Activated CD4-positive, alpha-beta T cell treated with anti-CD3 and anti-CD28 coated beads, Interleukin-10, Interleukin-2, amounts not matched to agents 100 ng/mL and 50 ng/mL, durations not matched to agents 16 hours and 8 hours (primary cell): Measurements from ENCODE around the gene ARHGAP22.

Source experiments
- DNase-seq: peaks from one replicate; pipeline ENCODE4 v3.0.0-alpha.2; 2020

ARHGAP22 gene

DNA sequence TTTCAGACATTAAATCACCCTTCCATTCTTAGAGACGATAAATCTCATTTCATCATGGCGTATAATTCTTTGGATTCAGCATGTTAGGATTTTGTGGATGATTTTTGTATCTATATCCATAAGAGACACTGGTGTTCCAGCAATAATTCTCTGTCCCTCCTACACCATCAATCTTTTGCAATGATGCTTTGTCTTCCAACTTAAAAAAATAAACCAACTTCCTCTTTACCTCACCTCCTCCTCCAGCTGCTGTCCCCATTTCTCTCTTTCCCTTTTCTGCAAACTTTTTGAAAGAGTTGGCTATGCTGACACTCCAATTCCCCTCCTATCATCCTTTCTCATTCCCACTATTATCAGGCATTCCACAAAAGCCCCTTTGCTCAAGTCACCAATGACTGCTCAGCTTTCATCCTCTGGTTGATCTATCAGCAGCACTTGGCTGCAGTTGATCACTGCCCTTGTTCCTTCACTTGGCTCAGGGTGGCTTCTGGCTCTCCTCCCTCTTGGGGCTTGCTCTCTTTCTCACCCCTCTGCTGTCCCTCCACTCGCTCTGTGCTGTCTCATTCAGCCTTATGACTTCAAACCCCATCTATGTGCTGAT lies 130.0 kb downstream of the ARHGAP22 start:
- DNase-seq, result no peak

DNA sequence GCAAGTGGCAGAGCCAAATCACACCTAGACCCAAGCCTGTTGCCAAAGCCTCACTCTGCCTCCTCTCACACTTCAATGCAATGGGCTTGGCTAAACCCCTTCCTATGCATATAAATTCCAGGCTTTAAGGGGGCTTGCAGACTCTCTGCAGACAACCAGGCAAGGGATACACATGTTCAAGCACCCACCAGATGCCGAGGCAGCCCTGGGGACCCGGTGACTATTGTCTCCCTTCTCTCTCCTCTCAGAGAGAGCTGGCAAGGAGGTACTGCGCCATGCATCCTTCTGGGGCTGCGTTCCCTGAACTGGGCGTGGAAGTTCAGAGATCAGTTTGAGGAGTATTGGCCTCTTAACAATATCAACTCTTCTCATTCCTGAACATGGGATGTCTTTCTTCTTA lies 131.2 kb downstream of the ARHGAP22 start:
- no peak for DNase-seq

DNA sequence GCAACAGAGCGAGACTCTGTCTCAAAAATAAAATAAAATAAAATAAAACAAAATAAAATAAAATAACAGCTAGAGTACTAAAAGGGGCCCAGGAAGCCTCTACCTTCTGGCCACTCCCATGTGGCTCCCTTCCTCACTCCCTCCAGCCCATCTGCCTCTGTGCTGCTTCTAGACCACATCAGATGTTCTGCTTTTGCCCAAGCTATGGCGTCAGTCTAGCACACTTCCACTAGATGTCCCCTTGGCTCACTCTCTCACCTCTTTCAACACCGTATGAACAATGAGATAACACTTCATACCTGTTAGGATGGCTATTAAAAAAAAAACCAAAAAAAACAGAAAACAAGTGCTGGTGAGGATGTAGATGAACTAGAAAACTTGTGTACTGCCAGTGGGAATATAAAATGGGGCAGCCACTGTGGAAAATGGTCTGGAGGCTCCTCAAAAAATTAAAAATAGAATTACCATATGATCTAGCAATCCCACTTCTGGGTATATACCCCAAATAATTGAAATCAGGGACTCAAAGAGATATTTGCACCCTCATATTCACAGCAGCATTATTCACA lies 132.3 kb downstream of the ARHGAP22 start:
- DNase-seq, result no peak

DNA sequence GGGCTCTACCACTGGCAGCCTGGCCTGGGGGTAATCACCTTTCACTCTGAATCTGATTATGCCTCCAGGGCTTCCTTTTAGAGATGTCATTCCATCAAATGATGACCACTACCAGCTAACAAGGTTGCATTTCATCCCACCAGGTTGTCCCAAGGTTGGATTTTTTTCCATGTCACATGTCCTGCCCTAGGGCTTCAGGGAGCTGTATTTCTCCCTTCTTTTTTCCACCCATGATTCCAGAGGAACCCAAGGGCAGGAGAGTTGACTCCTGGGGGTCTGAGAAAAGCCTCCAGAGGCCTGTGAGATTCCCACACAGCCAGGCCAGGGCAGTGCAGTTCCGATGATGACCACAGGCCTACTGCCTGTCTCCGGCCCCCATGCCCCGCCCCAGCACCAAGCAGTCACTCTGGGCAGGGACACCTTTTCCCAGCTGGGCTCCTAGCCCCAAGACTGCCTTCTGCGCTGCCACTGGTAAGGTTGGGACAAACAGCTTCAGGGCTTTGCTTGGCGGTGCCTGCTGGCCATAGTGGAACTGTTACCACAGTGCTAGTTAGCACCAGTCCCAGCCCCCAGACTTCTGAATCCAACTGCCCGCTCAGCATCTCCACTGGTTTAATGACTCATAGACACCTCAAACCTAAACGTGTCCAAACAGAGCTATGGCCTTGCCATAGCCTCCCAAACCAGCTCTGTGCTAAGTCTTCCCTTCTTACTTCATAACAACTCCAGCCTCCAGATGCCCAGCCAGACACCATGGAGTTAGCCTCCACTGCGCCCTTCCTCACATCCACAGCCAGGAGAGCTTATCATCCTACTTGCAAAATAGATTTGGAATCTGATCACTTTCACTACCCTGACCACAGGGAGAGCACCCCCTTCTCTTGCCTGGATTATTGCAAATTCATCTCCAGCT lies 133.7 kb downstream of the ARHGAP22 start:
- no peak for DNase-seq

DNA sequence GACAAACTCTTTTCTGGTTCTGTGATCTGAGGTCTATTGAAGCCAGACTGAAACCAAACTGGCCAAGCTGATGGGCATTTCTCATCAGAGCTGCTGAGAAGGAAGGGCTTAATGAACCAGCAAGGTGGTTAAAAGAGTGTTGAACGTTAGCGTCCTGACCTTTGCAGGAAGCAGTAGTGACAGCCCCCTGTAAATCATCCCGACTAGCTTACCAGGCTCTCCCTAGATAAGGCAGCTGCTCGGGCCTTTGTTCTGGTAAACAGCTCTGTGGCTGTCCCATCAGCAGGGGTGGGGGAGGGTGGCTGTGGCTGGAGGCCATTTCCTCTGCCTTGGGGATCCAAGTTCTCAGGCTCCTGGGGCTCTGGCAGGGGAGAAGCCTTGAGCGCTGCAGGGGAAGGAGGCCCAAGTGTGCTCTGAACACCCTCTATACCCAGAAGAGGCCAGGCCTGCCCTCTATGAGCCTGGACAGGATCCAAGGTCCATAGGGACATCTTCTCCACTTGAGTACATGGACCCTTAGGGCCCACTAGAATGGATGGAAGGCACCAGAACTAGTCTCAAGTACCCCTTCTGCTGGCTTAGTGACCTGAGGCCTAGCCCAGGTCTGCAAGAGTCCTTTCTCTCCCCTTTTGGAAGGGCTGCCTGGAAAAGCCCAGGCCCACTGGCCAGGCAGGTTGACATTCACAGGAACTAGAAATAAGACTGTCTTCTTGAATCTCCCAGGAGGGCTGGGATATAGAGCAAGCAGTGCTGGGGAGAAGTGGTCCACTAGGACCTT lies 134.6 kb downstream of the ARHGAP22 start:
- DNase-seq, result no peak

DNA sequence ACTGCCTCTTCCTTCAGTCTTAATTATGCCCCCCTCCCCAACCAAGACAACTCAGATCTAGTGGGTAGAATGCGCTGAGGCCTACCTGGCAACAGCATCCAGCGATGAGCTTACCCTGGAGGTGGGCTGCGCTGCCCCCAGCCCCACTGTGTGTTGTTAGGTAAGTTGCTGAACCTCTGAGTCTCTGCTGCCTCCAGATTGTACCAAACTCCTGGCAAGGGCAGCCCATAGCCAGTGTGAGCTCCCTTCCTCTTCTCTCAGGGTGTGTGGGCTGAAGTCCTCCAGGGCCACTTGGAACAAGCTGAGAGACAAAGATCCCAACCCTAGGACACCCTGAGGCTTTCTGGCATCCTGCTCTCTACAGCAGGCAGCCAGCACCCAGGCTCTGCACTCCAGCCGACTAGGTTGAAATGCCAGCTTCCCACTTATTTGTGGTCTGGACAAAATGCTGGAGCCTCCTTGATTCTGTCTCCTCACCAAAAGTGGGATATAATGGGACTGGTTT lies 135.3 kb downstream of the ARHGAP22 start:
- DNase-seq, result no peak

DNA sequence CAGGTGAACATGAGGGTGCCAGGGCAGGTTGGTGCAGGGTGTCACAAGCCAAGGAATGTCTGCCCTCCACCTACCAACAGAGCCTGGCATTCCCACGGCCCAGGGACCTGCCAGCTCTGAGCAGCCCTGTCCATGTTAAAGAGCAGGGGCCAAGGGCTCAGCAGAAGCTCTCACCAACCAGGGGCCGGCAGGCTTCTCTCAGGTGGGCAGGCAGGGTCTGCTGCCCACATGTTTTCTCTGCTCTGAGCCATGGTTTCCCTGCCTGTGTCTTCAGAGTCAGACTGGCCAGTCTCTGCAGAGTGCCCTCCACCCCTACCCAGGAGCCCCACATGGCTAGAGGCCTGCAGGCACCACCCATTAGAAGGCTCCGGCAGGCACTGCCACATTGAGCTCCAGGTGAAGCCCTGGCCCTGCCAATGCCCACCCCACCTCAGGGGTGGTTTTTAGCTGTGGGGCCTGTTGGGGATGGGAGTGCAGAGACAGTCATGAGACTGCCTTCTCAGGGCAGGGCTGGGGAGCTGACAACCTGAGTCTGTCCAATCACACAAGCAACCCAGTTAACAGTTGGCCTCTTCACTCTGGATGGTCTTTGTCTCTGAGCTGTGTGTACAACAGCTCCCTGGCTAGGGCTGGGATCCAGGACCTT lies 135.9 kb downstream of the ARHGAP22 start:
- no peak for DNase-seq

DNA sequence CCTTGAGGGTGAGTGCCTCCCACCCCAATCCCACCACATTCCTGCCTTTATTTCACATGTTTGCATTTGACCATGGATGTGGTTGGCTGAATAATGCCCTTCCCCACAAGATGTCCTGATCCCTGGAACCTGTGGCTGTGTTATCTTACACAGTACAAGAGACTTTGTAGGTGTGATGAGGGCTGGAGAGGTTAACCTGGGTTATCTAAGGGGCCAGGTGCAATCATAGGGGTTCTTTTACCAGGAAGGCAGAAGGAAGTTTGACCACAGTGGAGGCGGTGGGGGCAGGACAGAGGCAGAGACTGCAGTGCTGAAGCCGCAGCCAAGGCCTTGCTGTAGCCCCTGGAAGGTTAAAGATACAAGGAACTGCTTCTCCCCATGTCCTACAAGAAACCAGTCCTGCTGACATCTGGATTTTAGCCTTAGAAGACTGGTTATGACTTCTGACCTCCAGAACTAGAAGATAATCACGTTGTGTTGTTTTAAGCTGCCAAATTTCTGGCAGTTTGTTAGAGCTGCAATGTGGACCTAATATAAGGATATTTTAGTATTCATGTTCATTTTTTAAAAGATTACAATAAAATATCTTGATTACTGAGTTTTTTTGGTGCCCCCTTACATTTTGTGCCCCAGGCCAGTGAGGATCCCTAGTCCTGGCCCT lies 136.6 kb downstream of the ARHGAP22 start:
- DNase-seq, result no peak

DNA sequence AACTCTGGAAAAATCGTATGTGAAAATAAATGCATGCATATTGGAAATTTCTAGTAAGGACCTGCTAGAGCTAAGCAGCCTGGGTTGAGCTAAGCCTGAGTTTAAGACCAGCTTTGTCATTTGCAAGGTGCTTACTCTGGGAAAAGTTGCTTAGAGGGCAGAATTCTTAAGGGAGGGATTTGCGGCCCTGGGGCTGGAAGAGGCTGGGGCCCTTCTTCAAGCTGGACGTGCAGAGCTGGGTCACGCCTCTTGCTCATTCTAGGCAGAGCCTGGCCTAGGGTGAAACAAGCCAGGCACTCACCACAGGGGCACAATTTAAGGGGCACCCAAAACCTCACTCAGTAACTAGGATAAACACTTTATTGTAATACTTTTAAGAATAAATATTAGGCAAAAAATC lies 137.2 kb downstream of the ARHGAP22 start:
- no peak for DNase-seq

DNA sequence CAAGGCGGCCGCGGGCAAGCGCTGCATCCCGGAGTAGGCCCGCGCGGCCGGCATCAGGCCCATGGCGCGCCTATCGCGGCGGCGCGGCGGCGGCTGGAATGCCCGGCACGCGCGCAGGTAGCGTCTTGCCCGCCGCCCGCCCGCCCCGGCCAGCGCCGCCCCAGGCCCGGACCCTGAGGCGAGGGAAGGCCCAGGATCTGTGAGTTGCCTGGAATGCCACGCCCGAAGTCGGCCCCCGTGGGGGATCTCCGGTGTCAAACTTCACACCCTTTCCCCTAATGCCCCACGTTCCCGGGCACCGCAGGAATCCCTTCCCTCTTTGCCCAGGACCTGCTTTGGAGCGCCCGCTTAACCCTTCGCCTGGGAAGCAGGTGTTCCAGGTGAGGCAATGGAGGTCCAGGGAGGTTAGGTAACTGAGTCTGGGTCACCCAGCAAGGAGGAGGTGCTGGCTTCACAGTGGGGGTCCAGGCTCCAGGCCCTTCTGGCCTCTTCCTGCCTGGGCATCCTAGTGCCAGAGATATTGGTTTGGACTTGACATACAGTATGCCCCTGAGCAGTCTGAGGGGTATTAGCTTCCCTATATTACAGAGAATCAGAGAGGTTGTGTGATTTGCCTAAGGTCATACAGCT lies 138.1 kb downstream of the ARHGAP22 start:
- no peak for DNase-seq

DNA sequence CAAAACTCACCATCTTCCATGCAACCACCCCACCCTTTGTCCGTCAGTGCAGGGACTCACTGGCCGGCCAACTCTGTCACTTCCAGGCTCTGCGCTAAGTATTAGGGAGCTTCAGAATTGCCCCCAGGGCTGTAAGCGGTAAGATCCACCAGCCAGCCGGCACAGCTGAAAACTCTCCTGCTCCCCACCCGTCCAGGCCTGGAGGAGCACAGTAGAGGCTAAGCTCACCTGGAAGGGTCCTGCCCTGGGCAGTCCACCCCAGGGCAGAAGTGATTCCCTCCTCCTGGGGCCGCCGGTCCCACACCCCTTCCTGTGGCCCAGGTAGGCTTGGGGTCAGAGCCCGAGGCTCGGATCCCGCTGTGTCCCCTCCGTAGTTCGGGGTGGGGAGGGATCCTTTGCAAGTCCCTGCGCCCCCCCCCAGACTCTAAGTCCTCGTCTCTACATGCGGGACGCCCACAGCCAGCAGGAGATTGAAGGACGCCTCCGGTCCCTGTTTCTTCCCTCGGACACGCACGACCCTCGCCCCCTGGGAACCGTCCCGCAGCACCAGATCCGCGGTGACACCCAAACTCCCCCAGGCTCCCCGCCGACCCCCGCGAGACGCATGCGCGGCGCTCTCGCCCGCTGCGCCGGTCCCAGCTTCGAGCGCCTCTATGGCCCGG lies 138.9 kb downstream of the ARHGAP22 start:
- no peak for DNase-seq

DNA sequence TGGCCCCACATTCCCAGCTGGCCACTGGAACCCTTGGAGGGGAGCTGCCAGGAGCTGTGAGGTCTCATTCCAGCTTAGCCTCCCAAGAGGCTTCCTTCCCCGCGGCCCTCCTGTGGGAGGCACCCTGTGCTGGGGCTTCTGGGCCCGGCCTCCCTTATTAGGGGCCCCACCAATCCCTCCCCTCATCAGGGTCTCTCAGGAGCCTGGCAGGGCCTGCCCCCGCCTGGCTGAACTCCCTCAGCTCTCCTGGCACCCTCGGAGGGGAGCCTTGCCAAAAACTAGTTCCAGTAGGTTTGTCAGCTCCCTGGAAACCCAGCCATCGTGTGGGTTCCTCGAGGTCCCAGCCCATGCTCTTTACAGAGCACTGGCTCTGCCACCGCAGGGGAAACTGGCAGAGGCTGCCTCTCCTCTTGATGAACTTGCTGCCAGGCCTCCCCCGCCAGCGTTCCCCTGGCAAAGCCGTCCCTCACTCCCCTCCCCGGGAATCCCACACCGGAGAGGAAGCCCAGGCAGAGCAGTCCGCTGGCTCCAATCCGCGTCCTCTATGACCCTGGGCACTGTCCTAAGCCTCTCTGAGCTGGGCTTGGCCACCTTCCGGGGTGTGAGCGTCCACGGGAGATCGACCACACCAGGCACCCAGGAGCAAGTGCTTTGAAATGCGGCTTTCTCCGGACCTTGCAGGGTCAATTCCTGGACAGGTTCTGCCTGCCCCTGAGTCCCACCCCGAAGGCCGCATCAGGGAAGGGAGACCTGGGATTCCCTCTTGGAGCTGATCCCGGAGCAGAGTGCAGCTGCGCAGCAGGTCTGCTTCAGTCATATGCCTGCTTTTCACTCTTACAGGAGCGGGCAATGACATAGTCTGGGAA lies 139.8 kb downstream of the ARHGAP22 start:
- DNase-seq, result no peak

DNA sequence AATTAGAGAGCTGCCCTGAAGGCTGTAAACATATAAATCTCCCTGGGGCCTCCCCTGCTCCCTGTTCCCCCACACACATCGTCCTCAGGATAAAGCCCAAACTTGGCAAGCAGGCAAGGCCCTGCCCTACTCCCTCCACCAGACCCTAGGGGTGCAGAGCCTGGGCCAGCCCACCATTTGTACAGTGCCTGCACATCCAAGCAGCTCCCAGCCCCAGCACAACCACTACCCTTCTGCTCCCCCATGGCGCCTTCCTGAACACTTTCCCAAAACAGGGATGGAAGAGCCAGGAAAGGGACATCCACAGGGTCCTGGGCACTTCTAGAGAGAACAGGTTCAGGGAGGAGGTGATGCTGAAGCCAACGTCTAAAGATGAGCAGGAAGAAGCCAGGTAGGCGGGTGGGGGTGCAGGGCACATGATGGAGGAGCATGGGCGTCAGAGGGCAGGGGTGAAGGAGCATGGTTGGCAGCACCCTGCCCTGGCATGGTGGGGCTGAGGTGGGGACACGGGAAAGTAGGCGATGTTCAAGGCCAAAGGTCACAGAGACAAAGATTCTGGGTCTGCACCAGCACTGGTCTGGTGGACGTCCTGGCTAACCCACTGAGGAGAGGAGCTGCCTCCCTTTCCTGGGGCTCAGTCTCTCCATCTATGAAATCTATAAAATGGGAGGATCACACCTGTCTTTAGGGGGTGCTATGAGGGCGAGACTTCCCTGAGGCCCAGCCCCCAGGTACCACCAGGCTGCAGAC lies 140.6 kb downstream of the ARHGAP22 start:
- DNase-seq, result no peak

DNA sequence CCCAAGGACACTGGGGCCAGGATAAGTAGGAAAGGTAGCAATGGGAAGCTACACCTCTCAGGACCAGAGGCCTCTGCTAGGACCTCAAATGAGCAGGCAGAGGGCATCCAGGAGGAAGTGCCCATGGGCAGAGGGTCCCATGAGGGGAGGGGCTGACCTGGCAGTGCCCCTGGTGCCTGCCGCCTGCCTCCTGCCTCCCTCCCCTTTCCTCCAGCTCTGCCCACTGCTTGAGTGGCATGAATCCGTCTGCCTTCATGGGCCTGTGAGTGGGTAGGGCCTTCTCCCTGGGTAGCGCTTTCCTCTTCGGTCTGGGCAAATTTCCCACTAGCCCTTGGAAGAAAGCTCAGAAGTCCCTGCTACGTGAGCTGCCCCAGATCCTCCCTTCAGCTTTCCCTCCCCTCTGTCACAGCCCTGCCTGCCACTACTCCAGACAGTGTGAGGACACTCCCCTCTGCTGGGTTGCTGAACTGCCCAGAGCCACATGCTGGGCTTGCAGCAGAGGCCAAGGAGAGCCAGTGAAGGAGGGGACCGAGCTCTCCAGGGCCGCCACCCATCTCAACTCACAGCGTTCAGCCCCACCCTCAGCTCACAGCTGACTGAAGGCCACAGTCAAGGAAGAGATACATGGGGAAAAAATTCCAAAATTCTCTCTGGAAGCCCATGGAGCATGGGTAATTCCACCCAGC lies 141.4 kb downstream of the ARHGAP22 start:
- no peak for DNase-seq

DNA sequence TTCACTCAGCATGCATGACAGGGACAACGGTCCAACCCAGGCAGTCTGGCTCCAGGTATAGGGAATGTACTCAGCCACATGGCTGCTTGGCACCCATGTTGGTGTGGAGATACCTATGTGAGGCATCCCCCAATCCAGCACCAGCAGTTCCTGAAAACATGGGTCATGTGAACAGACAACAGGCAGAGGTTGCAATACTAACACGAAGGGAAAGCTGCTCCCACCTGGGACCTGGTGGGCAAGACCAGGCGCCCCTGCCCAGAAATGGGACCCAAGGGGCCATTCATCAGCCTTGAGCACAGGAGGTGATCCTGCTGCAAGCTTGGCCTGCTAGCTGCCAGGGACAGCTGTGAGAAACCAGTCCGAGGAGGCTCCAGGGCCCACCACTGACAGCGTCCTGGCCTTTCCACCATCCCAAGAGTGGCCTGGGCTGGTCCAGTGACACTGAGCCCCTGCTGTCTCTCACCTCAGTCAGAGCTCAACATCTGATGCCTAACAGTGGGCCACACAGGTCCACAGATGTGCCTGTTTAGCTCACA lies 142.3 kb downstream of the ARHGAP22 start:
- DNase-seq, result no peak

DNA sequence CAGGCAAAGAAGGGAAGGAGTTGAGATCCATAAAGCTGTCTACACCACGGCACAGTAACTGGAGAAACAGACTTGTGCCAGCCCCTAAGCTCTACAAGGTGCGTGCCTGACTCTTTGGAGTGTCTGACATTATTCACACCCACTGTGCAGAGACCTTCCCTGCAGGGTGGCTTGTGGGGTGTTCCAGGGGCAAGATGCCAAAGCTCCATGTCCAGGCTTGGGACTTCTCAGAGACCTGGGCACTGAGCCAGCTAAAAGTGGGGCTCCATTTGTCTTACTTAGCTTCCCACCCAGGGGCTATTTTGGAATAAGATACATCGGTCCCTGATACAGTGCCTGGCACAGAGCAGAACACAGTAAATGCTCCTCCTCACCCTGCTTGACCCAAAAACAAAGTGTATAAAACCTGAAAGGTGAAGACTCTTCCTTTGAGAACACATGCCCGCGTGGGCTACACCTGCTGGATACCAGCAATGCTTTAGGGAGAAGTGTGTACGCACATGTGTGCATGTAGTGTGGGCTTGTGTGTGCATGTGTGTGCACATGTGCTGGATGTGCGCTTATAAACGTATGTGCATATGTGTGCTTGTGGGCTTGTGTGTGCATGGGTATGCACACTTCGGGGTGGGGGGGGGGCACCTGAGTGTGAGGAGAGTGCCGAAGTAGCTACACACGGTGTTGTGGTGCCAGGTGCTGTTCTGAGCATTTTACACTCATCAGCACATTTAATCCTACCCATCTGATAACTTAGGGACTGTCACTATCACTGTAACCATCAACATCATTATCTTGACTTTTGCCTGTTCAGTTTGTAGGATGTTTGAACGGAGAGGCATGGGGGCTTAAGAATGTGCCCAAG lies 143.0 kb downstream of the ARHGAP22 start:
- DNase-seq, result no peak

DNA sequence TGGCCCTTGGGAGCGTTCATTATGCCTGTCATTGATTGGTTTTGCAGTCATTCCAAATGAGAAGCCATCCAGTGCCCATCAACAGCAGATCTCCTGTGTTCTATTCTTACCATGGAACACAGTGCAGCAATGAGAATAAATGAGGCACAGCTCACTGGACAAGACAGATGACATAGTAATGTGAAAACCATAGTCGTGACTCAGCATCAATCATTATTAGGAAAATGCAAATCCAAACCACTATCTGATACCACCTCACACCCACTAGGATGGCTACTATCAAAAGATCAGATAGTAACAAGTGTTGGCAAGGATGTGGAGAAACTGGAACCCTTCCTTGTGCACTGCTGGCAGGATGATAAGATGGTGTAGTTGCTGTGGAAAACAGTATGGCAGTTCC lies 144.7 kb downstream of the ARHGAP22 start:
- no peak for DNase-seq
